Retinal pigment epithelial cell (primary cell): ENCODE data around the gene KRTAP5-6.

Source experiments
- DNase-seq: peaks from one replicate; pipeline ENCODE4 v3.0.0-alpha.2; 2010; ENCODE audit warnings: low read depth
- H3K4me3 ChIP-seq: 2 replicates; pipeline ENCODE4 v1.5.1; 2011; ENCODE audit warnings: mild to moderate bottlenecking, low read length, control low read depth, moderate library complexity
- TF ChIP-seq, protein P1 (sequence below): conservative IDR thresholded peaks from 2 replicates; pipeline ENCODE4 v1.5.1; 2011; ENCODE audit warnings: low read depth, low read length, control low read depth, inconsistent platforms

KRTAP5-6 gene

DNA sequence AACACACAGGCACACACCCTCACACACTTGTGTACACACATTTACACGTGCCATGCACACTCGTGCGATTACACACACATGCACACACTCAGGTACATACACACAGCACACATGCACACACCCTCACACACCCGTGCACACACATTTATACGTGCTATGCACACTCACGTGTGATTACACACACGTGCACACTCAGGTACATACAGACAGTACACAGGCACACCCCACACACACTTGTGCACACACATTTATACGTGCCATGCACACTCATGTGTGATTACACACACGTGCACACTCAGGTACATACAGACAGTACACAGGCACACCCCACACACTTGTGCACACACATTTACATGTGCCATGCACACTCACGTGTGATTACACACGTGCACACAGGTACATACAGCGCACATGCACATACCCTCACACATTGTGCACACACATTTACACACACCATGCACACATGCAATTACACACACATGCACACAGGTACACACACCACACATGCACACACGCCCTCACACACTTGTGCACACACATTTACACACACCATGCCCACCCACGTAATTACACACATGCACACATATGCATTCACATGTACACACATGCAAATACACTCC is 48.8 kb downstream of the KRTAP5-6 start:
- no peak for DNase-seq
- TF ChIP-seq, protein P1, sequence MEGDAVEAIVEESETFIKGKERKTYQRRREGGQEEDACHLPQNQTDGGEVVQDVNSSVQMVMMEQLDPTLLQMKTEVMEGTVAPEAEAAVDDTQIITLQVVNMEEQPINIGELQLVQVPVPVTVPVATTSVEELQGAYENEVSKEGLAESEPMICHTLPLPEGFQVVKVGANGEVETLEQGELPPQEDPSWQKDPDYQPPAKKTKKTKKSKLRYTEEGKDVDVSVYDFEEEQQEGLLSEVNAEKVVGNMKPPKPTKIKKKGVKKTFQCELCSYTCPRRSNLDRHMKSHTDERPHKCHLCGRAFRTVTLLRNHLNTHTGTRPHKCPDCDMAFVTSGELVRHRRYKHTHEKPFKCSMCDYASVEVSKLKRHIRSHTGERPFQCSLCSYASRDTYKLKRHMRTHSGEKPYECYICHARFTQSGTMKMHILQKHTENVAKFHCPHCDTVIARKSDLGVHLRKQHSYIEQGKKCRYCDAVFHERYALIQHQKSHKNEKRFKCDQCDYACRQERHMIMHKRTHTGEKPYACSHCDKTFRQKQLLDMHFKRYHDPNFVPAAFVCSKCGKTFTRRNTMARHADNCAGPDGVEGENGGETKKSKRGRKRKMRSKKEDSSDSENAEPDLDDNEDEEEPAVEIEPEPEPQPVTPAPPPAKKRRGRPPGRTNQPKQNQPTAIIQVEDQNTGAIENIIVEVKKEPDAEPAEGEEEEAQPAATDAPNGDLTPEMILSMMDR: no peak
- no peak overlapping the region for H3K4me3 ChIP-seq

DNA sequence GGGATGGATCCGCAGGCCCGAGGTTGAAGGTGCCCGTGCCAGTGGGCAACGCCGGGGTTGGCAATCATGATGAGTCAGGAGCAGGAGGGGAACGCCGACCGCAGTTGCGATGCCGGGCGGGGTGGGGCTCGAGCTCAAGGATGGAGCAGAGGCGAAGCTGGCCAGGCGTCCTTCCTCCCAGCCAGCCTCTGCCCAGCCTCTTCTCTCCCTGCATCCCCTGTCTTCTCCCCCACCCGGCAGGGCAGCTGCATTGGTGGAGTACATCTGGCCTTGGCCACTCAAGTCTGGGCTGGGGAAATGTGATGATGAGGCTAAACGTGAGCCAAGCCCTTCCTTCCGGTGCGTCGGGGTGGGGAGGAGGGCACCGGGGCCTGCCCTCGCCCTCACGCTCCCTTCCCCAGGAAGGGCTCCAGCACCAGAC is 49.5 kb downstream of the KRTAP5-6 start:
- DNase-seq: no peak
- H3K4me3 ChIP-seq: no peak overlapping the region
- TF ChIP-seq, protein P1: no peak

DNA sequence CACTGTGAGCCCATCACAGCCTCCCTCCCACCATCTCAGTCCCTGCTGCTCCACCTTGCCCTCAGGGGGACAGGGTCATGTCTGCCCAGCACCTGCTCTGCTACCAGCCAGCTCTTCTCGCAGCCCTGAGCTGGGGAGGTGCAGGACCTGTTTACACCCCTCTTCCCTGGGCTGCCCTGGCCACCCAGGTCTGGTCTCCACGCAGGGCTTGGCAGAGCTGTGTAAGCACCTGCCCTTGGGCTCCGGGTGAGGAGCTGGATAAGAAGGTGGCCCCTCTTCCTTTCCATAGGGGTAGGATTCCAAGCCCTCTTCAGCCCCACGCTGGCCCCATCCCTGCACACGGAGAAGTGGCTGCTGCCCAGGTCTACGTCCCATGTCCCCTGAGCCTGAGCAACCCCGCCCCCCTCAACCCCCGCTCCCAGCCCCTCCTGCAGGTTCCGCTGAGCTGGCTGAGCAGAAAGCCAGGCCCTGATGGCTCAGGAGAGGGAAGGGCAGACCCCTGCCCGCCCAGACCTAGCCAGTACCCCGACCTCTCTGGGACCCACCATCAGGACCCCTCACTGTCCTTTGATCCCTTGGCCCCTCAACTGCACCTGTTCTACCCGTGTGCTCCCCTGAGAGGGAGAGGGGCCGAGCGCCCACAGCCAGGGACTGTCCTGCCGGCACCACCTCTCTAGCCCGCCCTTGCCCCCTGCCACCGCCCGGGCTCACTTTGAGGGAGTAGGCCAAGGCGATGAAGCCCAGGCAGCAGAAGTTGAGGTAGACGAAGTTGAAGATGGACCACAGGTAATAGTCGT is 50.2 kb downstream of the KRTAP5-6 start:
- no peak for DNase-seq
- H3K4me3 ChIP-seq: peak overlapping the region; percentile 62
- TF ChIP-seq, protein P1: no peak
